MCF 10A (cell line): ENCODE measurements around the gene GXYLT2. TPM values are rescaled to one million over a fixed set of nuclear protein-coding genes. Genes with fewer than 3 reads are reported as not detected.

Source experiments
- BruUV-seq: library from RNA; stranded (reverse); fragments of 400-500 nt; replicated peaks from 2 replicates; lab custom pipeline; 2021; lab: Mats Ljungman, UMichigan
- CTCF ChIA-PET: fragments of 300-600 bp; sonication (Branson Sonifier 250); formaldehyde crosslinking; extraction: SDS; loops from one replicate; lab custom pipeline; 2021; ENCODE audit warnings: antibody characterized with exemption, inconsistent platforms; lab: Yijun Ruan, JAX
- POLR2A ChIA-PET: fragments of 300-600, 350-650 bp; sonication (Branson Sonifier 250); formaldehyde crosslinking; extraction: SDS; loops from one replicate; lab custom pipeline; 2020; ENCODE audit warnings: antibody characterized with exemption, inconsistent platforms; lab: Yijun Ruan, JAX
- DNase-seq: peaks from one replicate; pipeline ENCODE4 v3.0.0-alpha.2; 2018; ENCODE audit not compliant: unreplicated experiment
- H3K27ac Mint-ChIP-seq: one replicate; pipeline ENCODE4 v1.8.0; 2022; ENCODE audit warnings: mild to moderate bottlenecking, low read depth, mixed read lengths; ENCODE audit not compliant: unreplicated experiment
- H3K27me3 Mint-ChIP-seq: one replicate; pipeline ENCODE4 v1.8.0; 2022; ENCODE audit warnings: mixed read lengths; ENCODE audit not compliant: insufficient read depth, unreplicated experiment
- H3K36me3 Mint-ChIP-seq: one replicate; pipeline ENCODE4 v1.8.0; 2022; ENCODE audit warnings: mild to moderate bottlenecking, moderate library complexity, mixed read lengths; ENCODE audit not compliant: insufficient read depth, unreplicated experiment
- H3K4me1 Mint-ChIP-seq: one replicate; pipeline ENCODE4 v1.8.0; 2022; ENCODE audit warnings: mixed read lengths; ENCODE audit not compliant: insufficient read depth, unreplicated experiment
- H3K4me3 Mint-ChIP-seq: one replicate; pipeline ENCODE4 v1.8.0; 2022; ENCODE audit warnings: mild to moderate bottlenecking, moderate library complexity, mixed read lengths; ENCODE audit not compliant: unreplicated experiment
- H3K9me3 Mint-ChIP-seq: one replicate; pipeline ENCODE4 v1.8.0; 2022; ENCODE audit warnings: mixed read lengths; ENCODE audit not compliant: unreplicated experiment
- intact Hi-C: fragments of 100-400 bp; cut with micrococcal nuclease; formaldehyde crosslinking; loops from 2 replicates; pipeline ENCODE4 v1.14.1; 2022
- total RNA-seq: library from RNA; stranded (reverse); gene quantifications from 2 replicates; pipeline ENCODE4 v1.2.3, GENCODE V29; 2022
- TF ChIP-seq, protein P1 (sequence below): fragments of 200-600 bp; IDR thresholded peaks from one replicate; pipeline ENCODE4 v1.8.0; 2022; ENCODE audit warnings: antibody characterized with exemption, mild to moderate bottlenecking; ENCODE audit not compliant: unreplicated experiment

The GXYLT2 gene
- total RNA-seq, 1 experiment from 2014 or later: 3.9 TPM

DNA sequence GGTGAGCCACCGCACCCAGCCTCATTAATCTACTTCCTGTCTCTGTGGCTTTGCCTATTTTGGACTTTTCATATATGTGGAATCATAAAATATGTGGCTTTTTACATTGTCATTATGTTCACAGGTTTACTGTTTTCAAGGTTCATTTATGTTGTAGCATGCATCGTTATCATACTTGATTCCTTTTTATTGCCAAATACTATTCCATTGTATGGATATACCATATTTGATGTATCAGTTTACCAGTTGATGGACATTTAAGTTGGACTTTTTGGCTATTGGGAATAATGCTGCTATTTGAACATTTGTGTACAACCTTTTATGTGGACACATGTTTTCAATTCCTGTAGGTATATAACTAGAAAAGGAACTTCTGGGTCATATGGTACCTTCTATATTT is 14.0 kb downstream of the GXYLT2 start:
- Mint-ChIP-seq H3K4me3 (no peak overlapping the region), H3K9me3 (no peaks in the 10 kb centered on the region), H3K36me3 (no peaks in the 10 kb centered on the region), H3K4me1 (peaks cover 2% of the 10 kb centered on the region), H3K27ac (no peak overlapping the region), H3K27me3 (no peaks in the 10 kb centered on the region)
- ChIA-PET CTCF (no interaction called here), POLR2A (no interaction called here)
- no peak for DNase-seq
- BruUV-seq: no TSS peak
- intact Hi-C loops: no loop called here
- TF ChIP-seq, protein P1, sequence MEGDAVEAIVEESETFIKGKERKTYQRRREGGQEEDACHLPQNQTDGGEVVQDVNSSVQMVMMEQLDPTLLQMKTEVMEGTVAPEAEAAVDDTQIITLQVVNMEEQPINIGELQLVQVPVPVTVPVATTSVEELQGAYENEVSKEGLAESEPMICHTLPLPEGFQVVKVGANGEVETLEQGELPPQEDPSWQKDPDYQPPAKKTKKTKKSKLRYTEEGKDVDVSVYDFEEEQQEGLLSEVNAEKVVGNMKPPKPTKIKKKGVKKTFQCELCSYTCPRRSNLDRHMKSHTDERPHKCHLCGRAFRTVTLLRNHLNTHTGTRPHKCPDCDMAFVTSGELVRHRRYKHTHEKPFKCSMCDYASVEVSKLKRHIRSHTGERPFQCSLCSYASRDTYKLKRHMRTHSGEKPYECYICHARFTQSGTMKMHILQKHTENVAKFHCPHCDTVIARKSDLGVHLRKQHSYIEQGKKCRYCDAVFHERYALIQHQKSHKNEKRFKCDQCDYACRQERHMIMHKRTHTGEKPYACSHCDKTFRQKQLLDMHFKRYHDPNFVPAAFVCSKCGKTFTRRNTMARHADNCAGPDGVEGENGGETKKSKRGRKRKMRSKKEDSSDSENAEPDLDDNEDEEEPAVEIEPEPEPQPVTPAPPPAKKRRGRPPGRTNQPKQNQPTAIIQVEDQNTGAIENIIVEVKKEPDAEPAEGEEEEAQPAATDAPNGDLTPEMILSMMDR: no peak

DNA sequence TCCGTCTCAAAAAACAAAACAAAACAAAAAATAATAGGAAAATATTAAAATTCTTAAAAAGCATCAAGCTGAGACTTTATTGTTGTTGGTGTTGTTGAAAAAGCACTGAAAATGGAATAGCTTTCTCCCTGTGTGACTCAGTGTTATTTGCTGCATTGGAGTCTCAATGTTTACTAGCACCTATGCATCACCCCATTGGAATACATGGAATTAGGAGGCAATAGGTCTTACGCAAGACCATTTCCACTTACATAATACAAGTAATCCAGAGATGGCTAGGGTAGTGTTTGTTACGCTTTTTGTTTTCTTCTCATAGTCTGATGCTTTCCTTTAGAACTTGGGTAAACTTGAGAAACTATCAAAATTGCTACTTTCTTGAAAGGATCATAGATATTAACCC is 15.2 kb downstream of the GXYLT2 start:
- H3K36me3 Mint-ChIP-seq: no peaks in the 10 kb centered on the region
- POLR2A ChIA-PET: interaction anchor here (0.6 to 1.5 kb wide), 3 partner anchors 11 to 311 kb away, joined by 3 to 9 read pairs (median 4); no protein-coding TSS in a partner anchor
- TF ChIP-seq, protein P1: no peak
- H3K27ac Mint-ChIP-seq: no peak overlapping the region
- CTCF ChIA-PET: interaction anchor here (0.8 to 1.0 kb wide), 2 partner anchors 11 to 16 kb away, joined by 3 to 4 read pairs; no protein-coding TSS in a partner anchor
- no peak overlapping the region for H3K4me3 Mint-ChIP-seq
- DNase-seq: peak; percentile 81
- no peaks in the 10 kb centered on the region for H3K9me3 Mint-ChIP-seq
- H3K27me3 Mint-ChIP-seq: no peaks in the 10 kb centered on the region
- BruUV-seq: no TSS peak
- intact Hi-C loops: no loop called here
- peaks cover 13% of the 10 kb centered on the region for H3K4me1 Mint-ChIP-seq

DNA sequence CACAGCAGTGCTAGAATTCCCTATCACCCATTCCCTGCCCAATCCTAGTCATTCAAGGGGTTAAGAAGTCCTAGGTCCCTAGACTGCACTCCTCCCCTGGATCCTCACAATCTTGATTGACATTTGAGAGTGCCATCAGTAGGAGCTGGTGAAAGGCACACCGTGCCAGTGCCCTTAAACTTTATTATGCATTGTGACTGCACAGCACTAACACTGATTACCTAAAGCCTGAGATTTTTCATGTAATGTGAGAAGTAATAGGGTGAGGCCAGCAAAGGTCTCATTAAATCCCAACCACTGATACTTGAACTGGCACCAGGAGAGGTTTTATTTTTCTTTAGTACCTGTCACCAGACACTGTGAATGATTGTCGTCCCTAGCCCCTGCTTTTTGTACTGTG is 16.3 kb downstream of the GXYLT2 start:
- no peak overlapping the region for H3K4me3 Mint-ChIP-seq
- TF ChIP-seq, protein P1: no peak
- intact Hi-C loops: no loop called here
- H3K27ac Mint-ChIP-seq: no peak overlapping the region
- CTCF ChIA-PET: interaction anchor here (0.5 to 1.2 kb wide), 2 partner anchors 54 to 182 kb away, joined by 3 to 4 read pairs; no protein-coding TSS in a partner anchor
- peaks cover 18% of the 10 kb centered on the region for H3K4me1 Mint-ChIP-seq
- POLR2A ChIA-PET: no interaction called here
- no peak for DNase-seq
- no peaks in the 10 kb centered on the region for H3K27me3 Mint-ChIP-seq
- no peaks in the 10 kb centered on the region for H3K9me3 Mint-ChIP-seq
- BruUV-seq: no TSS peak
- peaks cover 4% of the 10 kb centered on the region for H3K36me3 Mint-ChIP-seq

DNA sequence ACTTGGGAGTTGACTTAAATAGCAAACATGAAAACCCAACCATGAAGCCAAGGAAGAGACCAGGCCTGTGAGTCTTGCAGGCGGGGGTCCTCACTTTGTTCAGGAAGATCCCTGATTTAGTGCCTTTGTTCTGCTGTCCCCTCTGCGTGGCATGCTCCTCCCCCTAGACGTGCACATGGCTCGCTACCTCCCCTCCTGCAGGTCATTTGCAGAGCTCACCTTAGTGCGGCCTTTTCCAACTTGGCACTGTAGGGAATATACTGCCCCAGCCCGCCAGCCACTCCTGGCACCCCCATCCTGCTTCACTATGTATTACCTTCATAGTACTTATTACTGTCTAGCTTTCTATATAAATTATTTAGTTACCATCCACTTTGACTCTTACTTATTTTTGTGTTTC is 18.3 kb downstream of the GXYLT2 start:
- intact Hi-C loops: no loop called here
- POLR2A ChIA-PET: interaction anchor here (0.8 to 1.3 kb wide), 2 partner anchors 15 to 19 kb away, joined by 3 to 5 read pairs; partner anchors contain the start of gene GXYLT2
- H3K4me1 Mint-ChIP-seq: peaks cover 18% of the 10 kb centered on the region
- H3K27me3 Mint-ChIP-seq: no peaks in the 10 kb centered on the region
- BruUV-seq: no TSS peak
- DNase-seq: no peak
- H3K4me3 Mint-ChIP-seq: no peak overlapping the region
- H3K9me3 Mint-ChIP-seq: no peaks in the 10 kb centered on the region
- H3K36me3 Mint-ChIP-seq: peaks cover 5% of the 10 kb centered on the region
- no peak overlapping the region for H3K27ac Mint-ChIP-seq
- TF ChIP-seq, protein P1: no peak
- CTCF ChIA-PET: interaction anchor here (0.5 to 1.3 kb wide), 5 partner anchors 15 to 523 kb away, joined by 3 read pairs; no protein-coding TSS in a partner anchor
